Heart left ventricle (tissue), 16 donors: ENCODE data around the gene ZDHHC11. TPM values are rescaled to one million over a fixed set of nuclear protein-coding genes. Genes with fewer than 3 reads are reported as not detected.
"Not testable (repeated sequence)": the region's sequence is repeated elsewhere in the genome, so short reads cannot be mapped to it uniquely, and the experiment has no call there.

Source experiments
- ATAC-seq, 4 donors: fragments of 200-7000 bp; cut with Tn5 transposase; one replicate each; pipeline ENCODE4 v1.9.1; 2020 to 2022; ENCODE audit warnings: moderate library complexity in 4 of 4, mild to moderate bottlenecking in 3 of 4, moderate number of reproducible peaks in 1 of 4
- DNase-seq, 5 donors: peaks; one replicate each; pipeline ENCODE4 v3.0.0-alpha.2; 2020
- H3K27ac ChIP-seq, 12 donors: fragments of 200-600 bp; sonication (generic) in 4 of 12; one replicate each; pipeline versions ENCODE4 v1.5.0 to v1.8.0; 2016 to 2022; ENCODE audit warnings: mild to moderate bottlenecking in 2 of 12
- H3K27me3 ChIP-seq, 9 donors: fragments of 200-600 bp; sonication (generic) in 2 of 9; one replicate each; pipeline versions ENCODE4 v1.5.1 to v1.8.0; 2016 to 2022; ENCODE audit warnings: mild to moderate bottlenecking in 3 of 9
- H3K36me3 ChIP-seq, 9 donors: fragments of 200-600 bp; sonication (generic) in 2 of 9; one replicate each; pipeline versions ENCODE4 v1.5.0 to v1.8.0; 2018 to 2022; ENCODE audit warnings: mild to moderate bottlenecking in 2 of 9
- H3K4me1 ChIP-seq, 12 donors: fragments of 200-600 bp; sonication (generic) in 4 of 12; one replicate each; pipeline versions ENCODE4 v1.5.0 to v1.8.0; 2016 to 2022; ENCODE audit warnings: mild to moderate bottlenecking in 3 of 12
- H3K4me3 ChIP-seq, 12 donors: fragments of 200-600 bp; sonication (generic) in 4 of 12; one replicate each; pipeline versions ENCODE4 v1.5.0 to v1.8.0; 2017 to 2022; ENCODE audit warnings: mild to moderate bottlenecking in 9 of 12, moderate library complexity in 4 of 12
- H3K9me3 ChIP-seq, 12 donors: fragments of 200-600 bp; sonication (generic) in 4 of 12; one replicate each; pipeline versions ENCODE4 v1.5.0 to v1.8.0; 2016 to 2022; ENCODE audit warnings: mild to moderate bottlenecking in 1 of 12
- POLR2A ChIP-seq, 2 donors: fragments of 450-650 bp; IDR thresholded peaks; one replicate each; pipeline ENCODE4 v1.6.1; 2017; ENCODE audit warnings: antibody characterized with exemption in 2 of 2, mild to moderate bottlenecking in 2 of 2, moderate library complexity in 2 of 2
- whole genome bisulfite sequencing, 4 donors: extraction: QIAGEN DNeasy Blood & Tissue Kit in 2 of 4; methylation state at CpG; one replicate each; pipeline versions ENCODE4 v1.1.5 to v1.1.7; 2013 to 2018; 5-methylcytosine and 5-hydroxymethylcytosine counted together
- intact Hi-C, 10 donors: fragments of 100-400 bp; cut with DNase I; formaldehyde crosslinking; loops; one replicate each; pipeline versions ENCODE4 v1.11.1 to v1.14.2; 2022
- polyA plus RNA-seq, 2 donors: library from polyadenylated mRNA; stranded (reverse); fragments of 200-250 nt; gene quantifications; one replicate each; pipeline ENCODE4 v1.2.3, GENCODE V29; 2013
- total RNA-seq, 9 donors: library from RNA; depleted of rRNA in 2 of 9; stranded (reverse); fragments of >200 nt in 2 of 9; fragmentation: NEBNext Ultra II Directional in 3 of 9; extraction: Animal tissue kit (Norgen Biotek cat#: 25700) in 3 of 9; gene quantifications; one replicate each; pipeline versions ENCODE4 v1.1.0 to v1.2.4, GENCODE V29; 2016 to 2023
- donor health status: ischemic (EF 13 %, LVEDD 7.1; RV severe dilation, severe dysfunction).
- donor health status: healthy with polysubstance abuse.
- donor health status: DM: no; HTN: yes; CAD: no.
- donor health status: DM: no; HTN: no; CAD: no.
- donor health status: ischemic (EF 25% LVEDD 6.9; RV normal size, moderate dysfunction).
- donor health status: ischemic (EF 25% LVEDD 5.7; RV mildly dilated, moderate dysfunction).
- donor health status: healthy.
- donor health status: DM: yes; HTN: yes; CAD: no.
- donor health status: ischemic (EF 35%, LVEDD 5.7; RV mildly dilated, moderate dysfunction).
- donor health status: nonischemic (EF 11% LVEDD 7.7; RV severe dilation, severe dysfunction).
- donor health status: DM: yes; HTN: yes; CAD: no.
- donor health status: PGD.
- donor health status: ischemic (EF 29% LVEDD 5.4; RV normal size, mild dysfunction).
- donor health status: nonischemic (EF 23%, LVEDD 6.1; RV moderate dilation, normal function).

The ZDHHC11 gene
- total and polyA plus RNA-seq, 11 donors: 6.3 to 25.0 (median 10.8) TPM

DNA sequence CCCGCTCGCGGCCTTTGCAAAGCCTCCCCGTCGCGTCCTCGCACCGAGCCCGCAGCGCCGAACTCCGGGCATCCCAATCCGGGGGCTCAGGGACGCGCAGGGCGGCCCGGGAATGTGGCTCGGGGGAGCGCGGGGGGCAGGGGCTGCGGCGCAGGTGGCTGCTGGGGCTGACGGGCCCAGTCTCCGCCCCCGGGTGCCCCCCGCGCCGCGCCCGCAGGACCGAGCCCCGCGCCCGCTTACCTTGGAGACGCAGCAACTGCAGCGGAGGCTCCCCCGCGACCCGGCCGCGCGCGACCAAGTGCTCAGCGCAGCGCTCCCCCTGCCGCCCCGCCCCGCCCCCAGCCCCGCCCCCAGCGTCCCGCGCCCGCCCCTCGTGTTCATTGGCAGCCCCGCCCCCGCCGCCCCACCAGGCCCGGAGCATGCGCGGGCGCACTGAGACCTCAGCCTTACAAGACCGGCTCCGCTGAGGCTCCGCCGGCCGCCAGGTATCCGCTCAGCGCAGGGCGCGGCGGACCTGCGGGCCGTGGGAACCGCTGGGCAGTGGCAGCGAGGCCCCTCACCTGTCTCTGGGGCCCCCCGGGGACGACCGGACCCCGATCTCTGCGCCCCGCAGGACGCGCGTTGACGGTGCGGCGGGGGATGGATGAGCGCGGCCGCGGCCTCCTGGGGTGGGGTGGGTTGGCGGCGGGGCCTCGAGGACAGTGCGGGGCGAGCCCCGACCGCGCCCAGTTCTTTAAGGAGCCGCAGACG is 66.2 kb downstream of the ZDHHC11 start, which contains the start of gene ZDHHC11B:
TSS of gene ZDHHC11B (minus strand) at position 302 of the 750 bp plus-strand sequence. CDS start 17,810 bp downstream, outside the sequence.
- 0 to 1% (median 0%) methylated on average over 40 to 101 of the region's 101 CpGs for WGBS, 4 donors
- TF ChIP-seq POLR2A (IDR thresholded peaks at IDR 0.05): peak in 1 of 2 donors; percentile 61

DNA sequence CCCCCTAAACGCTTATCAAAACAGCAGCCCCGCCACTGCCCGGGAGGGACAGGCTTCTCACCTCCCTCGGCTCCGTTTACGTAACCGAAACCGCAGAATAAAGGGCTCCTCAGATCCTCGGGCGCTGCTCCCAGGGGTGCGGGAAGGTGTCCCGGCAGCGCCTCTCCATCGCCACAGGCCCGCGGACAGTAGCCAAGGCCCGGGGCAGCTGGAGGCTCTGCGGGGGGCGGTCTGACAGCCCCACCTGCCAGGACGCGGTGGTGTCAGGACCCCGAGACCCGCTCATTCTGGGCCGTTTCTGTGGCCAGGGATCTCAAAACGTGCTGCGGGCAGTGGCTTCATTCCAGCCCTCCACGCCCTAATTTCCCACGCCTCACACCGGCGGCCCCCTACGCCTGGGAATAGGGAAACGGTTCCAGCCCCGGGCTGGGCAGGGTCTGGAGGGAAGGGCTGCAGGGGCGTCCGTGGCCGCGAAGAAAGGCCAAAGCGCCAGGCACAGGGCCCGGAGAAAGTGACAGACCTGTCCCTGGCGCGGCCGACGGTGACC is 66.8 kb downstream of the ZDHHC11 start:
- not testable (repeated sequence) for H3K9me3 ChIP-seq, H3K36me3 ChIP-seq
- Histone ChIP-seq H3K4me1 (peaks cover 0 to 18% (median 4%) of the 10 kb centered on the region in 12 donors), H3K4me3 (peak overlapping the region; percentile 58 to 86 (median 68)), H3K27ac (peak overlapping the region in 10 of 12 donors; percentile 36 to 88 (median 77)), H3K27me3 (peaks cover 0 to 11% (median 0%) of the 10 kb centered on the region in 9 donors)
- peak in 2 of 4 donors; percentile 1 to 7 for ATAC-seq
- peak; percentile 30 to 60 (median 50) for DNase-seq
- intact Hi-C loops: loop anchor here in 3 of 10 donors (2.0 to 10.0 kb wide), 3 partner anchors 25 to 91 kb away; partner anchors contain the start of gene TPPP (in 2 of the 3)
- WGBS, 4 donors: 1% methylated on average over 15 to 43 of the region's 43 CpGs

More for the DNA sequence above, 66.2 kb downstream of the ZDHHC11 start, which contains the start of gene ZDHHC11B:
- Histone ChIP-seq H3K4me3 (peak within 1 kb of the TSS; percentile 58 to 86 (median 68)), H3K27me3 (peaks cover 0 to 11% (median 0%) of the 10 kb centered on the region in 9 donors), H3K4me1 (peaks cover 0 to 18% (median 4%) of the 10 kb centered on the region in 12 donors), H3K27ac (peak within 1 kb of the TSS in 10 of 12 donors; percentile 36 to 88 (median 77))
- not testable (repeated sequence) for H3K36me3 ChIP-seq, H3K9me3 ChIP-seq
- ATAC-seq (peak; percentile 23 to 76 (median 64)), DNase-seq (peak; percentile 92 to 96 (median 93))
- intact Hi-C loops: loop anchor here in 4 of 10 donors (2.0 to 10.0 kb wide), 4 partner anchors 26 to 92 kb away; partner anchors contain the start of gene TPPP (in 2 of the 4)

GRCh38 chr5:783049-783802 is 67.6 kb downstream of the ZDHHC11 start:
- Histone ChIP-seq H3K4me1 (peaks cover 0 to 18% (median 4%) of the 10 kb centered on the region in 12 donors), H3K4me3 (peak overlapping the region in 11 of 12 donors; percentile 13 to 86 (median 53)), H3K27me3 (peaks cover 0 to 11% (median 0%) of the 10 kb centered on the region in 9 donors), H3K27ac (peak overlapping the region in 6 of 12 donors; percentile 52 to 86 (median 60))
- WGBS, 4 donors: 2 to 11% (median 3%) methylated on average over 10 to 30 of the region's 31 CpGs
- H3K9me3 ChIP-seq, H3K36me3 ChIP-seq: not testable (repeated sequence)
- intact Hi-C loops: loop anchor here in 1 of 10 donors (10.0 kb wide), 1 partner anchor 88 kb away; the partner anchor contains the start of gene TPPP
- ATAC-seq (peak; percentile 64 to 88 (median 79)), DNase-seq (peak; percentile 63 to 83 (median 78))

- H3K36me3 ChIP-seq, DNase-seq, H3K9me3 ChIP-seq, H3K27ac ChIP-seq, H3K4me3 ChIP-seq: not testable (repeated sequence)
- no CpG with 5 or more reads among the region's 12 CpGs for WGBS, 4 donors
- intact Hi-C loops: loop anchor here in 1 of 10 donors (10.0 kb wide), 1 partner anchor 88 kb away; the partner anchor contains the start of gene TPPP
- Histone ChIP-seq H3K4me1 (peaks cover 0 to 25% (median 4%) of the 10 kb centered on the region in 12 donors), H3K27me3 (peaks cover 0 to 11% (median 0%) of the 10 kb centered on the region in 9 donors)
- ATAC-seq: peak; percentile 63 to 82 (median 76)
Observed at GRCh38 chr5:782356-782755, 68.4 kb downstream of the ZDHHC11 start.

GRCh38 chr5:780571-780970 is 70.2 kb downstream of the ZDHHC11 start:
- Histone ChIP-seq H3K27me3 (peaks cover 0 to 11% (median 0%) of the 10 kb centered on the region in 9 donors), H3K36me3 (peaks cover 0 to 10% (median 0%) of the 10 kb centered on the region in 9 donors), H3K4me1 (peaks cover 0 to 40% (median 7%) of the 10 kb centered on the region in 12 donors)
- intact Hi-C loops: loop anchor here in 1 of 10 donors (10.0 kb wide), 1 partner anchor 86 kb away; the partner anchor contains the start of gene TPPP
- not testable (repeated sequence) for H3K27ac ChIP-seq, ATAC-seq, H3K9me3 ChIP-seq, H3K4me3 ChIP-seq
- peak in 2 of 5 donors; percentile 18 to 54 for DNase-seq
- WGBS, 4 donors: 87 to 92% (median 89%) methylated on average over 8 to 17 of the region's 17 CpGs

- not testable (repeated sequence) for ATAC-seq, H3K9me3 ChIP-seq, H3K27ac ChIP-seq, H3K4me3 ChIP-seq, H3K27me3 ChIP-seq
- WGBS, 4 donors: 78 to 91% (median 90%) methylated on average over 6 to 9 of the region's 9 CpGs; no CpG with 5 or more reads in 1 of the 4 donors
- intact Hi-C loops: loop anchor here in 2 of 10 donors (5.0 to 10.0 kb wide), 3 partner anchors 94 to 113 kb away; partner anchors contain the start of genes BRD9 (in 1 of the 2) and TRIP13 (in 1 of the 2)
- H3K36me3 ChIP-seq: peaks cover 0 to 10% (median 0%) of the 10 kb centered on the region in 9 donors
- peak in 1 of 5 donors; percentile 11 for DNase-seq
- H3K4me1 ChIP-seq: peaks cover 0 to 43% (median 5%) of the 10 kb centered on the region in 12 donors
Observed at GRCh38 chr5:778967-779366, 71.8 kb downstream of the ZDHHC11 start.

DNA sequence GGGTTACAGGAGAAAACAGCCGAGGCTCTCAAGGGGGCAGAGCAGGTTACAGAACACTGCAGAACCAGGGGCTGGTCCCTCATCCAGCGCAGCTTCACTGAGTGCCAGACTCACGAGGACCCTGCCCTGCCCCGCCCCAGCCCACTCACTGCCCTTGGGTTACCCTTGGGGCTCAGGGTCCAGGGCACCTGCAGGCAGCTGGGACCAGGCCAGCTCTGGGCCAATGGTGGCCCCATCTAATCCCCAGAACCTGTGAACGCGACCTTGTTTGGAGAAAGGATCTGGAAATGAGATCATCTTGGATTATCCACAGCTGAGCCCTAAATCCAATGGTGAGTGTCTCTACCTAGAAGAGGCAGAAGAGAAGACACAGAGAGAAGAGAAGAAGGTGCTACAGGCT is 72.4 kb downstream of the ZDHHC11 start:
- not testable (repeated sequence) for ATAC-seq, H3K4me3 ChIP-seq, H3K9me3 ChIP-seq, H3K27me3 ChIP-seq, H3K27ac ChIP-seq
- peak in 1 of 5 donors; percentile 17 for DNase-seq
- WGBS, 4 donors: 93 to 100% (median 96%) methylated on average over 3 to 5 of the region's 6 CpGs; no CpG with 5 or more reads in 1 of the 4 donors
- H3K4me1 ChIP-seq: peaks cover 0 to 47% (median 4%) of the 10 kb centered on the region in 12 donors
- intact Hi-C loops: loop anchor here in 2 of 10 donors (5.0 to 10.0 kb wide), 3 partner anchors 94 to 114 kb away; partner anchors contain the start of genes BRD9 (in 1 of the 2) and TRIP13 (in 1 of the 2)
- H3K36me3 ChIP-seq: peaks cover 0 to 10% (median 0%) of the 10 kb centered on the region in 9 donors
